Fibroblast of mammary gland (primary cell): ENCODE results near the gene CD200R1L.

Experiments
- DNase-seq: peaks from one replicate; pipeline ENCODE4 v3.0.0-alpha.2; 2010; ENCODE audit warnings: low read depth
- H3K4me3 ChIP-seq: 2 replicates; pipeline ENCODE4 v1.5.1; 2011; ENCODE audit warnings: low read depth, mild to moderate bottlenecking, low read length, moderate library complexity; ENCODE audit not compliant: control insufficient read depth
- CTCF ChIP-seq: conservative IDR thresholded peaks from 2 replicates; pipeline ENCODE4 v1.5.1; 2011; ENCODE audit warnings: low read depth, low read length, inconsistent platforms; ENCODE audit not compliant: control insufficient read depth, insufficient read depth

CD200R1L gene

GRCh38 chr3:112807685-112808084 is 39.0 kb downstream of the CD200R1L start:
- no peak for TF ChIP-seq CTCF
- no peak for DNase-seq
- no peak overlapping the region for H3K4me3 ChIP-seq

GRCh38 chr3:112806903-112807302 is 39.8 kb downstream of the CD200R1L start:
- no peak overlapping the region for H3K4me3 ChIP-seq
- no peak for TF ChIP-seq CTCF
- peak; percentile 54 for DNase-seq

GRCh38 chr3:112805126-112805525 is 41.5 kb downstream of the CD200R1L start:
- no peak overlapping the region for H3K4me3 ChIP-seq
- TF ChIP-seq CTCF, result no peak
- DNase-seq, result peak; percentile 31

- DNase-seq, result no peak
- no peak for TF ChIP-seq CTCF
- H3K4me3 ChIP-seq, result no peak overlapping the region
These were observed 42.6 kb downstream of the CD200R1L start for GRCh38 chr3:112804021-112804420.

GRCh38 chr3:112803467-112803866 is 43.2 kb downstream of the CD200R1L start:
- no peak for TF ChIP-seq CTCF
- H3K4me3 ChIP-seq, result no peak overlapping the region
- no peak for DNase-seq

- DNase-seq, result no peak
- no peak overlapping the region for H3K4me3 ChIP-seq
- TF ChIP-seq CTCF, result no peak
These were observed 44.3 kb downstream of the CD200R1L start for GRCh38 chr3:112802338-112802737.

GRCh38 chr3:112799946-112800345 is 46.7 kb downstream of the CD200R1L start:
- no peak overlapping the region for H3K4me3 ChIP-seq
- no peak for DNase-seq
- no peak for TF ChIP-seq CTCF
